Astrocyte of the spinal cord (primary cell): Measurements from ENCODE around the gene DEAF1.

Experiments
- DNase-seq: peaks from one replicate; pipeline ENCODE4 v3.0.0; 2011; ENCODE audit warnings: low read depth, low spot score
- H3K4me3 ChIP-seq: 2 replicates; pipeline ENCODE4 v1.5.1; 2011; ENCODE audit warnings: low read depth, mild to moderate bottlenecking, low read length, moderate library complexity
- CTCF ChIP-seq: IDR thresholded peaks from 2 replicates; pipeline ENCODE4 v1.5.1; 2012; ENCODE audit warnings: low read depth, mild to moderate bottlenecking, low read length, inconsistent platforms
- in situ Hi-C: cut with HindIII; loops from 2 replicates; pipeline ENCODE4 v1.10.0; 2017; ENCODE audit warnings: low sequenced_read_pairs

Gene DEAF1

DNA sequence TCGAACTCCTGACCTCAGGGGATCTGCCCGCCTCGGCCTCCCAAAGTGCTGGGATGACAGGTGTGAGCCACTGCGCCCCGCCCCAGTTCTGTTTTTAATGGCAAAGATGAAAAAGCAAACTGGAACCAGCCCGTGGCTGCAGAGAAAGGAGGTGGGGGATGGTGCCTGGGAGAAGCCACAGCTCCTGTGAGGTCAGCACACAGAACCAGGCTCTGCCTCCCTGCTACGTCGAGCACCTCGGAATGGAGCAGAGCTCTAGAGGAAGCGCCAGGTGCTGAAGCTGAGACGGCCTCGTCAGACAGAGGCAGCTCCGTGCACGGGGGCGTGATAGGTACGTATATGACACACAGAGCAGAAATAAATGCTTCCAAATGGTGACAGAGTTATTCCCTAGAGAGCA is 49.5 kb downstream of the DEAF1 start:
- in situ Hi-C loops, result no loop called here
- no peak for DNase-seq
- no peak overlapping the region for H3K4me3 ChIP-seq
- TF ChIP-seq CTCF, result no peak

GRCh38 chr11:643849-644738 is 50.9 kb downstream of the DEAF1 start:
- no peak overlapping the region for H3K4me3 ChIP-seq
- in situ Hi-C loops, result no loop called here
- no peak for DNase-seq
- no peak for TF ChIP-seq CTCF

GRCh38 chr11:643366-643765 is 51.7 kb downstream of the DEAF1 start:
- DNase-seq, result no peak
- H3K4me3 ChIP-seq, result no peak overlapping the region
- TF ChIP-seq CTCF, result no peak
- in situ Hi-C loops, result no loop called here

- in situ Hi-C loops, result no loop called here
- no peak for TF ChIP-seq CTCF
- no peak for DNase-seq
- no peak overlapping the region for H3K4me3 ChIP-seq
Measured at GRCh38 chr11:641806-642370, 53.1 kb downstream of the DEAF1 start.

- no peak for TF ChIP-seq CTCF
- in situ Hi-C loops, result no loop called here
- no peak for DNase-seq
- H3K4me3 ChIP-seq, result no peak overlapping the region
Measured at GRCh38 chr11:640021-640706, 54.9 kb downstream of the DEAF1 start.

DNA sequence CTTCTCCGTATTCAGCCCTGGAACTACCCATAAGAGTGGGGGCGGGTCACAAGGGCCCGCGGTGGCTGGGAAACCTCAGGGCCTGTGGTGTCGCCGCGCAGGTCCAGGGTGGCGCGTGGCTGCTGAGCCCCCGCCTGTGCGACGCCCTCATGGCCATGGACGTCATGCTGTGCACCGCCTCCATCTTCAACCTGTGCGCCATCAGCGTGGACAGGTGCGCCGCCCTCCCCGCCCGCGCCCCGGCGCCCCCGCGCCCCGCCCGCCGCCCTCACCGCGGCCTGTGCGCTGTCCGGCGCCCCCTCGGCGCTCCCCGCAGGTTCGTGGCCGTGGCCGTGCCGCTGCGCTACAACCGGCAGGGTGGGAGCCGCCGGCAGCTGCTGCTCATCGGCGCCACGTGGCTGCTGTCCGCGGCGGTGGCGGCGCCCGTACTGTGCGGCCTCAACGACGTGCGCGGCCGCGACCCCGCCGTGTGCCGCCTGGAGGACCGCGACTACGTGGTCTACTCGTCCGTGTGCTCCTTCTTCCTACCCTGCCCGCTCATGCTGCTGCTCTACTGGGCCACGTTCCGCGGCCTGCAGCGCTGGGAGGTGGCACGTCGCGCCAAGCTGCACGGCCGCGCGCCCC is 55.6 kb downstream of the DEAF1 start:
- TF ChIP-seq CTCF, result no peak
- no peak for DNase-seq
- H3K4me3 ChIP-seq, result no peak overlapping the region
- in situ Hi-C loops, result no loop called here
